SU-DHL-6 (cell line): ENCODE results near the gene LRRC37A.

Experiments
- EZH2phosphoT487 ChIP-seq: fragments of 200-600 bp; sonication (generic), shearing (Covaris generic); conservative IDR thresholded peaks from 2 replicates; pipeline ENCODE4 v1.6.1; 2018; ENCODE audit warnings: mild to moderate bottlenecking, antibody characterized with exemption, low read length, moderate library complexity, mixed read lengths
- TF ChIP-seq, protein P1 (sequence below): fragments of 200-600 bp; sonication (generic); IDR thresholded peaks from one replicate; pipeline ENCODE4 v1.5.1; 2017; ENCODE audit warnings: antibody characterized with exemption, mild to moderate bottlenecking, low read length, moderate library complexity; ENCODE audit not compliant: insufficient read depth, poor library complexity, severe bottlenecking

DNA sequence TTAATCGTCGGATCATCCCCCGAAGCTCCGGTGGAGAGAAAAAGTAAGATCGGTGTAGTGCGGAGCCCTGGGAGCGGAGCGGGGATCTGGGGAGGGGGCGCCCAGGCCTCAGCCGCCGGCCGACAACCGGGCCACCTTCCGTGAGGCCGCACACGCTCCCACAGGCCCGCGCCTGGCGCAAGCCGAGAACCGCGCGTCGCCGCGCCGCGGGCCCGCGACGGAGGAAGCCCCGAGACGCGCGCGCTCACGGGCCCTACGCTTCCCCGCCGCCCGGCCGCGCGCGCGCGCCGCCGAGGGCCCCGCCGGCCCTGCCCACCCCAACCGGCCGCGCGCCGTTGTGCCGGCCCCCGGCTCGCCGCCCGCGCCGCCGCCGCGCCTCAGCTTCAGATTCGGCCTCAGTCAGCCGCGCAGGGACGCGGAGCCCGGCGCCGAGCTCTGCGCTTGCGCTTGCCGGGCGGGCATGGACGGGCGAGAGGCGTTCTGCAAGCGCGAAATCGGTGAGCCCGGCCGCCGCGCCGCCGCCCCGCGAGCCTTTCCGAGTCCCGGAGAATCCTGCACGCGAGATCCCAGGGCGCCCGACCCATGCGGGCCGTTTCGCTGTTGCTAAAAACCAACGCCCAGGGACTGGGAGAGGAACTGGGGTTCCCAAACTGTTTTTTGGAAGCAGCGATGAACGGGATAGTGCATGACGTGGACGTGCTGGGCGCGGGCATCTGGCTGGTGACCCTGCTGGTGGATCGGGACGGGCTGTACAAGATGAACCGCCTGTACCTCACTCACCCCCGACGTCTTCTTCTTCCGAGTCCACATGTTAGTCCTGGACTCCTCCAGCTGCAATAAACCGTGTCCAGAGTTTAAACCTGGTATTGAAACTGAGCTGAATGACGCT lies 28.0 kb upstream of the LRRC37A start:
- no peak for TF ChIP-seq EZH2phosphoT487
- TF ChIP-seq, protein P1, sequence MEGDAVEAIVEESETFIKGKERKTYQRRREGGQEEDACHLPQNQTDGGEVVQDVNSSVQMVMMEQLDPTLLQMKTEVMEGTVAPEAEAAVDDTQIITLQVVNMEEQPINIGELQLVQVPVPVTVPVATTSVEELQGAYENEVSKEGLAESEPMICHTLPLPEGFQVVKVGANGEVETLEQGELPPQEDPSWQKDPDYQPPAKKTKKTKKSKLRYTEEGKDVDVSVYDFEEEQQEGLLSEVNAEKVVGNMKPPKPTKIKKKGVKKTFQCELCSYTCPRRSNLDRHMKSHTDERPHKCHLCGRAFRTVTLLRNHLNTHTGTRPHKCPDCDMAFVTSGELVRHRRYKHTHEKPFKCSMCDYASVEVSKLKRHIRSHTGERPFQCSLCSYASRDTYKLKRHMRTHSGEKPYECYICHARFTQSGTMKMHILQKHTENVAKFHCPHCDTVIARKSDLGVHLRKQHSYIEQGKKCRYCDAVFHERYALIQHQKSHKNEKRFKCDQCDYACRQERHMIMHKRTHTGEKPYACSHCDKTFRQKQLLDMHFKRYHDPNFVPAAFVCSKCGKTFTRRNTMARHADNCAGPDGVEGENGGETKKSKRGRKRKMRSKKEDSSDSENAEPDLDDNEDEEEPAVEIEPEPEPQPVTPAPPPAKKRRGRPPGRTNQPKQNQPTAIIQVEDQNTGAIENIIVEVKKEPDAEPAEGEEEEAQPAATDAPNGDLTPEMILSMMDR: no peak
